HEK293 (cell line): ENCODE measurements around the gene KCNQ4.

Source experiments
- FEZF1 ChIP-seq: fragments of 450-650 bp; formaldehyde crosslinking; IDR thresholded peaks from 2 replicates; pipeline ENCODE4 v1.5.1; 2016; ENCODE audit warnings: missing biosample characterization, missing genetic modification characterization
- TRIM28 ChIP-seq: IDR thresholded peaks from 2 replicates; pipeline ENCODE4 v1.6.1; 2011; ENCODE audit warnings: low read length, control low read depth, borderline replicate concordance
- ZBTB8A ChIP-seq: fragments of 450-650 bp; formaldehyde crosslinking; IDR thresholded peaks from 2 replicates; pipeline ENCODE4 v1.5.1; 2016; ENCODE audit warnings: missing biosample characterization, missing genetic modification characterization
- ZFP37 ChIP-seq: fragments of 450-650 bp; formaldehyde crosslinking; IDR thresholded peaks from 2 replicates; pipeline ENCODE4 v1.5.1; 2016; ENCODE audit warnings: missing biosample characterization, missing genetic modification characterization
- ZNF157 ChIP-seq: fragments of 450-650 bp; formaldehyde crosslinking; IDR thresholded peaks from 2 replicates; pipeline ENCODE4 v1.5.1; 2016; ENCODE audit warnings: missing biosample characterization, missing genetic modification characterization
- ZNF24 ChIP-seq: fragments of 450-650 bp; formaldehyde crosslinking; IDR thresholded peaks from 2 replicates; pipeline ENCODE4 v1.5.1; 2016; ENCODE audit warnings: missing biosample characterization, missing genetic modification characterization
- ZNF362 ChIP-seq: fragments of 450-650 bp; formaldehyde crosslinking; IDR thresholded peaks from 2 replicates; pipeline ENCODE4 v1.5.1; 2016; ENCODE audit warnings: missing biosample characterization, missing genetic modification characterization
- ZNF561 ChIP-seq: fragments of 450-650 bp; IDR thresholded peaks from 2 replicates; pipeline ENCODE4 v1.5.1; 2018; ENCODE audit warnings: missing biosample characterization, missing genetic modification characterization, borderline replicate concordance
- ZNF639 ChIP-seq: fragments of 450-650 bp; formaldehyde crosslinking; IDR thresholded peaks from 2 replicates; pipeline ENCODE4 v1.5.1; 2016; ENCODE audit warnings: missing biosample characterization, missing genetic modification characterization
- ZNF654 ChIP-seq: fragments of 450-650 bp; formaldehyde crosslinking; IDR thresholded peaks from 2 replicates; pipeline ENCODE4 v1.5.1; 2016; ENCODE audit warnings: low read depth, missing biosample characterization, missing genetic modification characterization
- ZNF792 ChIP-seq: fragments of 450-650 bp; formaldehyde crosslinking; IDR thresholded peaks from 2 replicates; pipeline ENCODE4 v1.5.1; 2016; ENCODE audit warnings: missing biosample characterization, missing genetic modification characterization
- TF ChIP-seq, protein P1 (sequence below): fragments of 450-650 bp; formaldehyde crosslinking; IDR thresholded peaks from 2 replicates; pipeline ENCODE4 v1.5.1; 2016; ENCODE audit warnings: missing biosample characterization, missing genetic modification characterization
- TF ChIP-seq, protein P2 (sequence below): sonication (generic); formaldehyde crosslinking; IDR thresholded peaks from 2 replicates; pipeline ENCODE4 v1.8.1; 2022; ENCODE audit warnings: mild to moderate bottlenecking, moderate library complexity, missing genetic modification reagents

DNA sequence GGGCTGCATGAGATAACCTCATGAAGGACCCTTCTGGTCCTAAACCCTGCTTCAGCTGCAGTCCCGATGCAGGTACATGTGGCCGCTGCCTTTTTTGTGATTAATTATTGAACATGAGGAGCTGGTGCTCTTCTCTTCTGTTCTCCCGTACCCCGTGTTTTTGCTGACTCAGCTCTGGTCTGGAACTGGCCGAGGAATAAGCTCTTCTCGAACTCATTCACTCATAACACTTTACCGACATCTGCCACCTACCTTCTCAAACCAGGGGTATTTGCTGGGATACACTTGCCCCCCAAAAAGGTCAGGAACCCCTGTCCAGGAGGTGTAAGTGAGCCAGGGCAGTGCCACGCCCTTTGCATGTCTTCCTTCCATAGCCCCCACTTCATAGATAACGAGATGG, 31.8 kb downstream of the KCNQ4 start:
- TF ChIP-seq, protein P1, sequence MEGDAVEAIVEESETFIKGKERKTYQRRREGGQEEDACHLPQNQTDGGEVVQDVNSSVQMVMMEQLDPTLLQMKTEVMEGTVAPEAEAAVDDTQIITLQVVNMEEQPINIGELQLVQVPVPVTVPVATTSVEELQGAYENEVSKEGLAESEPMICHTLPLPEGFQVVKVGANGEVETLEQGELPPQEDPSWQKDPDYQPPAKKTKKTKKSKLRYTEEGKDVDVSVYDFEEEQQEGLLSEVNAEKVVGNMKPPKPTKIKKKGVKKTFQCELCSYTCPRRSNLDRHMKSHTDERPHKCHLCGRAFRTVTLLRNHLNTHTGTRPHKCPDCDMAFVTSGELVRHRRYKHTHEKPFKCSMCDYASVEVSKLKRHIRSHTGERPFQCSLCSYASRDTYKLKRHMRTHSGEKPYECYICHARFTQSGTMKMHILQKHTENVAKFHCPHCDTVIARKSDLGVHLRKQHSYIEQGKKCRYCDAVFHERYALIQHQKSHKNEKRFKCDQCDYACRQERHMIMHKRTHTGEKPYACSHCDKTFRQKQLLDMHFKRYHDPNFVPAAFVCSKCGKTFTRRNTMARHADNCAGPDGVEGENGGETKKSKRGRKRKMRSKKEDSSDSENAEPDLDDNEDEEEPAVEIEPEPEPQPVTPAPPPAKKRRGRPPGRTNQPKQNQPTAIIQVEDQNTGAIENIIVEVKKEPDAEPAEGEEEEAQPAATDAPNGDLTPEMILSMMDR (tag by site-specific recombination) = no peak
- TF ChIP-seq, protein P2, sequence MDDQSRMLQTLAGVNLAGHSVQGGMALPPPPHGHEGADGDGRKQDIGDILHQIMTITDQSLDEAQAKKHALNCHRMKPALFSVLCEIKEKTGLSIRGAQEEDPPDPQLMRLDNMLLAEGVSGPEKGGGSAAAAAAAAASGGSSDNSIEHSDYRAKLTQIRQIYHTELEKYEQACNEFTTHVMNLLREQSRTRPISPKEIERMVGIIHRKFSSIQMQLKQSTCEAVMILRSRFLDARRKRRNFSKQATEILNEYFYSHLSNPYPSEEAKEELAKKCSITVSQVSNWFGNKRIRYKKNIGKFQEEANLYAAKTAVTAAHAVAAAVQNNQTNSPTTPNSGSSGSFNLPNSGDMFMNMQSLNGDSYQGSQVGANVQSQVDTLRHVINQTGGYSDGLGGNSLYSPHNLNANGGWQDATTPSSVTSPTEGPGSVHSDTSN (CRISPR knock-in tag) = no peak
- TF ChIP-seq ZFP37 (tag by site-specific recombination) = no peak
- TF ChIP-seq ZNF639 = no peak
- no peak for TF ChIP-seq ZBTB8A (tag by site-specific recombination)
- no peak for TF ChIP-seq TRIM28
- TF ChIP-seq FEZF1 (tag by site-specific recombination) = no peak
- TF ChIP-seq ZNF24 = no peak
- TF ChIP-seq ZNF362 = no peak
- no peak for TF ChIP-seq ZNF157 (tag by site-specific recombination)
- TF ChIP-seq ZNF654 (tag by site-specific recombination) = no peak
- no peak for TF ChIP-seq ZNF561 (tag by site-specific recombination)
- no peak for TF ChIP-seq ZNF792 (tag by site-specific recombination)
